Measurements from ENCODE around the gene ZNF223. TPM values are rescaled to one million over a fixed set of nuclear protein-coding genes. Genes with fewer than 3 reads are reported as not detected.

ZNF223 gene
- total and polyA plus RNA-seq, 10 of the 15 experiments (the other 5 are each of a cell fraction or from before 2014, with no cell fraction given) = 0.05 to 3.7 (median 0.14) TPM; not detected in 4

DNA sequence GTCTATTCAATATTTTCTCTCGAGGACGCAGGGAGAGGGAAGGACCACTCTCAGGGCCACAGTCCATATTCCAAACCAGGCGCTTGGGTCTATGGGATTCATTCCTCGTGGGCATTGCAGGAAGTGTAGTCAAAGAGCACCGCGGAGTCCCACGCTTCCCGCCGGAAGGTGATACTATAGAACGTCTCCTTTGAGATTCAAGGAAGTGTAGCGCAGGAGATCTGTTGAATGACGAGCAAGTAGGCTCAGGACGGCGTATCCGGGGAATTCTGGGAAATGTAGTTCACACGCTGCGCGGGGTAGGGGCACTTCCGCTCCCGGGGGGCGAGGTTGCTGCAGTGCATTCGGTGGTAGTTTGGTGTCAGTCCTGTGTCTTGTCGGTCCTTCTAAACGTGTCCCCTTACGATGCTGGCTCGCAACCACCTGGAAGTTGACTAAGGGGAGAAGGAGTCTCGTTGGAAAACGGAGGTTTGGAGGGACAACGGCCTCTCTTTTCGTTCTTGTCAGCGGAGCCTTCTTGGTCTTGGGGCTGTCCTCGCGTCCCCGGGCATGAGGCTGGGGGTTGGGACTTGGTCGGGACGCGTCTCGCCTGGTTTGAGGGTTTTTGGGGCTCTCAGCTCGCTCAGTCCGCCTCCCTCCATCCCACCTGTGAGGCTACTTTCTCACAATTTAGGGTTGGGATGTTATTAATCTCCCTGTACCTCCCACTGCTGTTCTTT is 20.1 kb downstream of the ZNF223 start, which contains the start of gene ZNF284 (continued):
- TF ChIP-seq E2F8 (IDR thresholded peaks at IDR 0.05; ENCODE audit: low read depth, partially characterized antibody) = no peak
- TF ChIP-seq EGR1 (IDR thresholded peaks at IDR 0.05; ENCODE audit: borderline replicate concordance in 1 of 2, low read depth in 2 of 2, low read length in 2 of 2) = no peak
- no peak for TF ChIP-seq E2F4 (IDR thresholded peaks at IDR 0.05; ENCODE audit: low read depth, low read length)
- TF ChIP-seq NFIC (IDR thresholded peaks at IDR 0.05; ENCODE audit: low read depth, low read length) = no peak
- no peak for TF ChIP-seq CUX1 (IDR thresholded peaks at IDR 0.05; ENCODE audit: insufficient replicate concordance, low read depth, low read length)
- no peak for TF ChIP-seq KLF5 (IDR thresholded peaks at IDR 0.05; ENCODE audit: partially characterized antibody)
- no peak for TF ChIP-seq SP1 (IDR thresholded peaks at IDR 0.05; ENCODE audit: low read depth, low read length)
- no peak for TF ChIP-seq NFXL1 (IDR thresholded peaks at IDR 0.05; ENCODE audit: borderline replicate concordance)
- TF ChIP-seq ATF3 (IDR thresholded peaks at IDR 0.05; ENCODE audit: borderline replicate concordance, extremely low read depth, low read depth, low read length) = no peak
- no peak for TF ChIP-seq ESRRA (IDR thresholded peaks at IDR 0.05; ENCODE audit: low read length)
- peak; percentile 83 for TF ChIP-seq SIX5 (IDR thresholded peaks at IDR 0.05; ENCODE audit: low read depth, low read length, severe bottlenecking)
- peak; percentile 70 for TF ChIP-seq ATF7 (IDR thresholded peaks at IDR 0.05; ENCODE audit: low read depth)
- TF ChIP-seq, protein P1, sequence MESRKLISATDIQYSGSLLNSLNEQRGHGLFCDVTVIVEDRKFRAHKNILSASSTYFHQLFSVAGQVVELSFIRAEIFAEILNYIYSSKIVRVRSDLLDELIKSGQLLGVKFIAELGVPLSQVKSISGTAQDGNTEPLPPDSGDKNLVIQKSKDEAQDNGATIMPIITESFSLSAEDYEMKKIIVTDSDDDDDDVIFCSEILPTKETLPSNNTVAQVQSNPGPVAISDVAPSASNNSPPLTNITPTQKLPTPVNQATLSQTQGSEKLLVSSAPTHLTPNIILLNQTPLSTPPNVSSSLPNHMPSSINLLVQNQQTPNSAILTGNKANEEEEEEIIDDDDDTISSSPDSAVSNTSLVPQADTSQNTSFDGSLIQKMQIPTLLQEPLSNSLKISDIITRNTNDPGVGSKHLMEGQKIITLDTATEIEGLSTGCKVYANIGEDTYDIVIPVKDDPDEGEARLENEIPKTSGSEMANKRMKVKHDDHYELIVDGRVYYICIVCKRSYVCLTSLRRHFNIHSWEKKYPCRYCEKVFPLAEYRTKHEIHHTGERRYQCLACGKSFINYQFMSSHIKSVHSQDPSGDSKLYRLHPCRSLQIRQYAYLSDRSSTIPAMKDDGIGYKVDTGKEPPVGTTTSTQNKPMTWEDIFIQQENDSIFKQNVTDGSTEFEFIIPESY (IDR thresholded peaks at IDR 0.05) = no peak
- TF ChIP-seq RAD21 (IDR thresholded peaks at IDR 0.05; ENCODE audit: insufficient read depth, low read depth, low read length) = no peak
- TF ChIP-seq IRF4 (IDR thresholded peaks at IDR 0.05; ENCODE audit: low read depth, low read length) = no peak
- TF ChIP-seq MEF2A (IDR thresholded peaks at IDR 0.05; ENCODE audit: insufficient read depth, low read depth, low read length) = no peak
- TF ChIP-seq PAX5 (IDR thresholded peaks at IDR 0.05; ENCODE audit: borderline replicate concordance, low read depth, low read length) = peak; percentile 47; the same call in 1 of the 2 replicates
- TF ChIP-seq TBL1XR1 (IDR thresholded peaks at IDR 0.05; ENCODE audit: low read depth, low read length) = peak; percentile 43; the same call in 1 of the 2 replicates
